Ecto neural progenitor cell (in vitro differentiated cells): ENCODE measurements around the gene ANKRD13A.

Source experiments
- DNase-seq: peaks from one replicate; pipeline ENCODE4 v3.0.0-alpha.2; 2018; ENCODE audit warnings: low spot score

Gene ANKRD13A

DNA sequence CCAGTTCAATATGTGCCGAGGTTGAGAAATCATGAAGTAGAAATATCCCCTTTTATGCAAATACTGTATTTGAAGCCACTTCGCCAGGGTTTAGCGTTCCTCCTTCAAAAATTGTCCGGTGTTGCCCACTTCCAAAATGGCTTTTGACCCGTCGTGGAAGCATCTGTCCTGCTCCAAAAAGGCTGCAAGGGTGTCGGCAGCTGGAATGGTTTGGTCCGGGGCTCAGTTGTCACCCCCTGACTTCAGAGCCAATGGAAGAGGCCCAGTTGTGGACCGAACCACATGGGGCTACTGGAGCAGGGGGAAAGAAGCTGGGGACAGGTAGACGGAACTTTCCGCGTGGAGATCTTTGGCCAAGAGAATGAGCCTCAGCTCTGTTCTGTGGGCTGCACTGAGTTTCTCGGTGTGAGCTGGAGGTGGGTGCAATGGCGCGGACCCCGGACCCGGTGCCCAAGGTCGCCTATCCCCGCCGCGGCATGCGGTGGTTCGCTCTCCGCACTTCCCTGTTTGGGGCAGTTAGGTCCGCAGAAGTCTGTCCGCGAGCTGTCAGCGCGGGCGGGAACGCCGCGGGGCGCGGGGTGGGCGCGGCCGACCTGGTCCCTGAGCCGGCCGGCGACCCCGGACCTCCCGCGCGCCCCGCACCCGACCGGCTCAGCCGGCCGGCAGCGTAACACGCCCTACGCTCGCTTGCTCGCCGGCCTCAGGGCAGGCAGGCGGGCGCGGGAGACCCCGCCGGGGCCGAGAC is at the start of gene ANKRD13A:
Gene ANKRD13A, plus strand, starts transcription at position 527 of the 745 bp plus-strand sequence. CDS start 259 bp downstream, outside the sequence.
- peak; percentile 95 for DNase-seq

DNA sequence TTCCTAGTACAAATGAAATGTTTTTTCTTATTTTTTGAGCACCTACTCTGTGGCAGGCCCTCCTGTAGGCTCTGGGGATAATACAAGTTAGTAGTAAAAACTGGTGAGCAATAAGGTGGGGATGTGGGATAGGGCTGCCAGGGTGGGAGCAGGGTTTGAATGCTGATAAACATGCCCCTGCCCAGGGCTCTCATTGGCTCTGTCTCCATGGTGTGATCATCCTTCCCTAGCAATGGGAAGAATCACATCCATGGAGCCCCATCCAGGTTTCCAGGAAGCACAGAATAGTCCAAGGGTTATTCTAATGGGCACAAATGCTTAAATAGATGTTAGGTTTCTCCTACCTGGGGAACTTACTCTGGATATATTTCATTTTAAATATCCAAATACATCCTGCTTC is 48.6 kb upstream of the ANKRD13A start:
- no peak for DNase-seq

DNA sequence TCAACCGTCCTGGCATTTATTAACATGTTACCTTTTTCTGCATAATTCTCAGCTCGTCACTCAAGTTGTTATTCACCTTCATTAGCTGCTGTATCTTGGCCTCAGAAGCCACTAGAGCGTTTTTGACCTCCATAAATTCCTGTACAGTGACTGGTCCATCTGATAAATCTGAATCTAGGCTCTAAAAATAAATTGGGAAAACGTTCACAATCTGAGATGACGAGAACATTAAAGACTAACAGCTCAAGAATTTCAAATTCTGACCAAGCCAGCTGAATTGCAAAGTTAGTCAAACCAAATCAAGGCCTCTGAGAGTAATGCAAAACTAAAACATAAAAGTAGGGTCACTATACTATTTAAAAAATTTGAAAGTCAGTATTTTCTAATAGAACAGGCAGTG is 48.1 kb upstream of the ANKRD13A start:
- DNase-seq = no peak

DNA sequence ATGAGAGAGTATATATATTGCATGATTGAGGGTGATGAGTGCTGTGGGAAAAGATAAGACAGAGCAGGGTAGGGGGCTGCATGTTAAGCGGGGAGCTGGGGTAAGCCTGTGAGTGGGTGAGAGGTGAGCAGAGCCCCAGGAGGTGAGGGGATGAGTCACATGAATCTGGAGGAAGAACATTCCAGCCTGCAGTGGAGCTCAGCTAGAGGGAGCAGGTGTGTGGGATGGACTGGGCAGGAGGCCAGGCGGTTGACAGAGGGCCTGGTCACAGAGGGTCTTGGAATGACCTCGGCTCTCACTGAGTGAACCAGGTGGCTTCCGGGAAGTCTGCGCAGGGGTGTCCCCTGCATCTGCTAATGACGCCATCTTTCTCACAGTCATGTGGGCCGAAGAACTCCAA is 47.5 kb upstream of the ANKRD13A start:
- DNase-seq = no peak

DNA sequence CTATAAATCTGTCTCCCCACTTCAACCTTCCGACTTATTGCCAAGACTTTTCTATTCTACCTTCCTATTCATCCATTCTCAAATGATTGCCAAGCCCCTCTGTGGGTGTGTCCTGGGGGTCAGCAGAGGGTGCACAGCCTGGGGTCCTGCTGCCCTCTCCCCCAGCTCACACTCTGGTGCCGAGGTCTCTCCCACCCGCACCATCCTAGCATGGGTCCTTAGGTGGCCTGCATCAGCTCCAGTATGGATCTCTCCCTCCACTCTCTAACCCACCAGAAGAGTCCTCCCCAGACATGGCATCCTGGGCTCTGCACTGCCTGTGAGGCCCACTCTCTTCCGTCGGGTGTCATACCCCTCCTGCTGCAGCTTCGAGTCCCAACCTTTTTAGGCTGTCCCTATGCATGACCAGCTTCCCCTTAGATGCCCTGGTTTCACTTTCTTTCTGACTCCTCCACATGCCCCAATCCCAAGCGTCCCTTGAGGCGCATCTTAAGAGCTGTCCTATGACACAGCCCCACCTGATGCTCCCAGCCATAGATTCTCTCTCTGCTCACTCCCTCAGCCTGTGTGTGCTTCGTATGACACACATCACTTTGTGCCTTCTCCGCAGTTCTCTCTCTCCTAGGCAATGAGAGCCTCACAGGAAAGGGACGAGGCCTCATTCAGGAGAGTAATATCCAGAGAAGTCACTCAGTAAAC is 46.9 kb upstream of the ANKRD13A start:
- no peak for DNase-seq

DNA sequence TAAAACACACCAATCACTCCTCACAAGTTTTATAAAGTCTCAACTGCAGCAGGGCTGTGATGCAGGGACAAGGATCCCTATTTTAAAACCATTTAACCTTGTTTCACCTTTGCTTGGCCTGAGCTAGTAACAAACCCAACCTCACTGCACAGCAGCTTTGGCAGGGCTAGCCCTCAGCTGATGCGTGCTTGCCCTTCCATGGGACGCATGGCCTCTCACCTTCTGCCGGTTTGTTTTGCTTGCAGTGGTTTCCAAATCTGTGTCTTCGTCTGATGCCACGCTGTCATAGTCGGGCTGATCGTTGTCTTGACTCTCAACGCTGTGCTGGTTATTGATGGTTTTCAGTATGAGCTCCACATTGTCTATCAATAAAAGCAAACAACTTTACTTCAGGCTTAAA is 46.4 kb upstream of the ANKRD13A start:
- DNase-seq = no peak

DNA sequence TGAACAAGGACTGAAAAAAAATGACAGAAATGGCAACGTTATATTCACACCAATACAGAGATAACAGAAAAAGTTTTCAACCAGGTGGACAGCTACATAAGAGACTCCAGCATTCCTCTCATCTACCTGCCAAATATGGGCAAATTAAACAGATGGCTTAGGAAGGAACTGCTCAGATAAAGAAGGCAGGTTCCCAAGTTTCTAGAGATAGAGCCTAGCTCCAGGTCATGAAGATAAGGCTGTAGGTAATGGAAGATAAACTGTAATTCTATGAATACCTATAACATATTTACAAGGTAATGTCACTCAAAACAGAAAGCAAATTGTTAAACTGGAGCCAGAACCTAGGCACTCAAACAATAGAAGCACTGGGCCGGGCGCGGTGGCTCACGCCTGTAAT is 45.6 kb upstream of the ANKRD13A start:
- no peak for DNase-seq

DNA sequence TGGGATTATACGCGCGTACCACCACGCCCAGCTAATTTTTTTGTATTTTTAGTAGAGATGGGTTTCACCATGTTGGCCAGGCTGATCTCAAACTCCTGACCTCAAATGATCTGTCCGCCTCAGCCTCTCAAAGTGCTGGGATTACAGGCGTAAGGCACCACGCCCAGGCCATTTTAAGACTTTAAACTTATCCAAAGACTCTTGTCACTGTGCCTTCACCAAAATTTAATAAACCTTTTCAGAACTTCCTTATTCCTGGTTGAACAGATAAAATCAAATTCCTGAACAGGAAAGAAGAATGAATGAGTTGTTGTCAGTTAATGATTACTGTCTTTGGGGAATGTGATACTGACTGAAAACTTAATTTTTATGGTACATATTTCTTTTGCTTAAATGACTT is 40.9 kb upstream of the ANKRD13A start:
- DNase-seq = no peak

DNA sequence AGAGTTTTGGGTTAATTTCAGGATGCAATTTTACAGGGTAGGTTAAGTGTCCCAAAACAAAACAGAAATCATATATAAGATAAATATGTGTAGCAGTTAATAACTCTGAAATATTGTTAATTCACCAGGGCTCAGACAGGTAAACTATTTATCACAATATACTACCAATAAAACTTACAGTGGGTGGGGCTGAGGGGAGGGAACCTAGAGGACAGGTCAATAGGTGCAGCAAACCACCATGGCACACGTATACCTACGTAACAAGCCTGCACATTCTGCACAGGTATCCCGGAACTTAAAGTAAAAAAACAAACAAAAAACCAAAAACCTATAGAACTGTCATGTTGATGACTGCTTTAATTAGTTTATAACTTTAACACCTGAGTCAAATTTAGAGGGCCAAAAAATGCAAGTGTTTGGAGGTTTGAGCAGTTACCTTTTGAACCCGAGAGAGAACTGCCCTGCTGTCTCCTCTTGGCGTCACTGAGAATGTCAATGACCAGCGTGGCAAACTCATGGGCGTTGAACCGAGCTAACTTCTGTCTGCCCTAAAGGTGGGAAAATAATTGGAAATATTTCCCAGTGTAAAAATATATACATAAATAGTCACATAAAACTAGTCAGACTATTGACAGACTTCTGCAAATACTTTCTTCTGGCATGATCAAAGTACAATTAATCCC is 39.7 kb upstream of the ANKRD13A start:
- no peak for DNase-seq

DNA sequence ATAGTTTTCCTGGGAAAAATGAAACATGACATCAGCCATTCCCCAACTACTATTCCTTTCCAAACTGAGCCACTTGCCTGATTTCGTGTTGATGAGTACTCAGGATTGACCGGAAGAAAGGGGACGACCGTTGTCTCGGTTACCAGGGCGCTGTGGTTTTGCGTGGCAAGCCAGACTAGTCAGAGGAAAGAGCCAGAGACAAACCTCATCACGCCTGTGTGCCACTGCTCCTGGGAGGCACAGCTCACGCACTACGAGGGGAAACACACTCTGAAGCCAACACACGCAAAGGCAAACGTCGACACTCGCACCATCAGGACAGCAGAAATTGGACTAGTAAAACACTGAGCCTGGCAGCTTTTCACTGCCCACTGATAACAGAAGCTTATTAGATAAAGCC is 38.0 kb upstream of the ANKRD13A start:
- no peak for DNase-seq

DNA sequence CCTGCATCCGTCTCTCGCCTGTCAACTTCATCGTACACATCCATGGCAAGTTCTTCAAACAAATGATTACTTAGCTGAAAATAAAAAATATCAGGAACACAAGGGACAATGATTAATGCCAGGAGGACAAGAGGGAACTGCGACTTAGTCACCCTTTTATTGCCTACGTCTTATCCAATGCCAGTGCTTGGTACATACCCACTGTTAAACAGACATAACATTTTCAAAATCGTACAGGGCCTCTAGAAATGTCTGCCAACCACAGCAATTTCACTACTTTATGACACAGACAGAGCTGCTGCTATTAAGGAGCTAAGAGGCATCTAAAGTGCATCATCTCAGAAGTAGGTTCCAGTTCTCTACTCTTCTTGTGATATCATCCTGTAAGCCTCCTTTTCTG is 37.6 kb upstream of the ANKRD13A start:
- no peak for DNase-seq

DNA sequence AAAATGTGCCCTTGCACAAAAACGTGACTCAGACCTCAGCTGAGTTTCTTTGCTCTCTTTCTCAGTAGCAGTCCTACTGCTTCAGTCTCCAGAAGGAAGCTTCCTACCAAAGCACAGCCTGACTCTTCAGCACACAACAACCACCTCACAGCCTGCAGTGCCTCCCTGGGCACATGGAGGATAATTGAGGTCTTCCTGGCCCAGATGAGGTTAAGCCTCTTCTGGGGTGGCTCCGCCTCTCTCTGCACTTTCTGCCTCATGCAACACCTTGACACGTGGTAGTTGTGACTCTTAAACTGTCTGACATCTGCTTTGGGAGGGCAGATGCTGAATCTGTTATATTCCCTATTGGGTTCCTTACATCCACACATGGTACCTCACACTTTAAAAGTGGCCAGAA is 36.8 kb upstream of the ANKRD13A start:
- no peak for DNase-seq

DNA sequence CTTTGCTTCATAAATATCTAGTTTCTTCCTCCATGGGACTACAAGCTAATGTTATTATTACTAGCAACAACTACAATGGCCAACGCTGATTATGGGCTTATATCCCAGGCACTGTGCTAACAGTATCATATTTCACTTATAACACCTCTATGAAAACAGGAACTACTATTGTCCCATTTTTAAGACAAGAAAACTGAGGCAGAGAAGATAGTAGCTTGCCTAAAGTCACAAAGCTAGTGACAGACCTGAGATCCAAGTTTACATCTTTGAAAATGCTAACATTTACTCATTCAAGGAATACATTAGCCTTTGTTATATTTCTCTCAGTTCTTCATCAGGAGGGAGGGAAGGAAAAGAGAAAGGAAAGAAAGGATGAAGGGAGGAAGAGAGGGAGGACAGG is 35.9 kb upstream of the ANKRD13A start:
- no peak for DNase-seq

DNA sequence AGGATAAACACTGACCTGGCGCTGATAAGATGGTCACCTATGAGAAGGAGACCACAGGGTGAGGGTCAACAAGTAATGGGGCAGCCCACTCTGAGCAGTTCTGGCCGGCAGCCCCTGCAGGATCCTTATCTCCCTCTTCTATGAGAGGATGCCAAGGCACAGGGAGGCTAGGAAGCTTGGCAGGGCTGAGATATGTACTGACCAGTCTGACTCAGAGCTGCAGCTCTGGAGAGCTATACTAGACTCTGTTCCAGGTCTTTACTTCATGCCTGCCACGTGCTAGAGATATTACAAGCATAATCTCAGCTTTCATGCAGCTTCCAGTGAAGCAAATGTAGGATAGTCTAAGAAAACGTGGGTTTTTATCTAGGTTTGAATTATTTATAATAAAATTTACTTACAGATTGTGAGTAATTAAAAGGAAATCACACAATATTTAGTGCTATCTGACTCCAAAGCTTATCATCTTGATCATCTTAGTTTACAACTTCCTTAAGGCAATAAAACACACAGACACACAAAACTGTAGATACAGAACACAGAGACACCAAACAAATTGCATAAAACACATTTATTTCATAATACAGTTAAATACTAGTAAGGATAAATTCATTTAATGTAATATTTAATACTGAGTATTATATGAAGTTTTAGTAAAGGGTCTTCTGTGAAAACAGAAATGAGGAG is 35.3 kb upstream of the ANKRD13A start:
- no peak for DNase-seq

DNA sequence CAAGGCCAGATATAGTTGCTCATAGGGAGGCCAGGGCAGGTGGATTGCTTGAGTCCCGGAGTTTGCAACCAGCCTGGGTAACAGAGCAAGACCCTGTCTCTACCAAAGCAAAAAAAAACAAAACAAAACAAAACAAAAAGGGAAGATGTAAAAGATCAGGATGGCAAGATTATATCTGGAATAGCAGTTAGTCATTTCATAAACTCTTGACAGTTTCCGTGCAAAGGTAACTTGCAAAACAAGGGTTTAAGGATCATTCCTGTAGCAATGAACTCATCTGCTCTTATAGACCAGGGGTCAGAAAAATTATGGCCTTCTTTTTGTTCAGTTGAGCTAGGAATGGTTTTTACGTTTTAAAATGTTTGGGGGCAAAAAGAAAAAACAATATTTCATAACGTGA is 32.7 kb upstream of the ANKRD13A start:
- DNase-seq = no peak

DNA sequence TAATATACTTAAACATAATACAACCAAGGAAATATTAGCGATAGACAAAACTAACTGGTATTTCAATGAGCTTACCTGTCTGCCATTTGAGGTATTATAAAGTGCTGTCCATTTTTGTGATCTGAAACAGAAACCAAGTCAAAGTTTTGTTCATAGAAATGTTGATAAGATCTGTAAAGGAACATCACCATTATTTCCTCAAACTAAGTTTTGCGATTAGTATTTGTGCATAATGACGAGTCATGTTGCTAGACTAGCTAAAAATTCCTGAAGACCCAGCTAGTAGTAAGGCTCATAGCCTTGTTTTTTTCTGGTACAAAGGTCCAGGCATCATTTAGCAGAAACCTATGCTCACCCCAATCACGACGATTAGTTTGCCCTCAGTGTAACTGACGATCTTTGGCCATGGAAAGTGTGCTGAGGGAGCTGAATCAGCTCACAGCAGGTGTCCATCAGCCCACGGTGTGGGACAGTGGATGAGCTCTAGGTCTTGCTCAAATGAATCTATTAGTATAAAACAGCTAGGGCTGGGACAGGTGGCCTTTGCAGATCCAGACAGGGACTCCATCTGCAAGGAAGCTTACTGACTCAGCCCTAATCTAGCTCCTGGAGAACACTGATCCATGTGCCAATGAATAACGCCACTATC is 31.7 kb upstream of the ANKRD13A start:
- no peak for DNase-seq

DNA sequence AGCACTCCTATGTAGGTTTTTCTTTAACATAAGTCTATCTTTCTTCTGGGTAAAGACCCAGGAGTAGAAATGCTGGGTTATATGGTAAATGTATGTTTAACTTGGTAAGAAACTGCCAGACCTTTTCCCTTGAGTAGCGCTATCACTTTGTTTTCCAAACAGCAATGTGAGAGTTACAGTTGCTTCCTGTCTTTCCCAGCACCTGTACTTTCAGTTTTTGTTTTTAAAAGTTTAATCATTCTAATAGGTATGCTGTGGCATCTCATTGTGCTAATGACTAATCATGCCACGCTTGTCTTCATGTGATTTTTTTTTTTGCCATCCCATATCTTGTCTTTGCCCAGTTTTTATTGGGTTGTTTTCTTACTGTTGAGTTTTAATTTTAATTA is 31.2 kb upstream of the ANKRD13A start:
- no peak for DNase-seq

DNA sequence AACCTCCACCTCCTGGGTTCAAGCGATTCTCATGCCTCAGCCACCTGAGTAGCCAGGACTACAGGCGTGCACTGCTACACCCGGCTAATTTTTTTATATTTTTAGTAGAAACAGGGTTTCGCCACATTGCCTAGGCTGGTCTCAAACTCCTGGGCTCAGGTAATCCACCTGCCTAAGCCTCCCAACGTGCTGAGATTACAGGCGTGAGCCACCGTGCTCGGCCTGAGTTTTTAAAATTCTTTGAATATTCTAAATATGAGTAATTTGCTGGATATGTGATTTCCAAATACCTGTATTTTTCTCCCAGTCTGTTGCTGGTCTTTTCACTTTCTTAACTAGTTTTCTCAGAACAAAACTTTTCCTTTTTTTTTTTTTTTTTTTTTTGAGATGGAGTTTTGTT is 30.4 kb upstream of the ANKRD13A start:
- DNase-seq = no peak

DNA sequence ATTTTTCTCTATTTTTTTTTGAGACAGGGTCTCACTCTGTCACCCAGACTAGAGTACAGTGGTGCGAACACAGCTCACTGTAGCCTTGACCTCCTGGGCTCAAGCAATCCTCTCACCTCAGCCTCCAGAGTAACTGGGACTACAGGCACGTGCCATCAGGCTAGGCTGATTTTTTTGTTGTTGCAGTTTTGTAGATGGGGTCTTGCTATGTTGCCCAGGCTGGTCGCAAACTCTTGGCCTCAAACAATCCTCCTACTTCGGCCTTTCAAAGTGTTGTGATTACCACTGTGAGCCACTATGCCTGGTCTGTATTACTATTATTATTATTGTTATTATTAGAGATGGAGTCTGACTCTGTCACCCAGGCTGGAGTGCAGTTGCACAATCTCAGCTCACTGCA is 26.4 kb upstream of the ANKRD13A start:
- DNase-seq = no peak

DNA sequence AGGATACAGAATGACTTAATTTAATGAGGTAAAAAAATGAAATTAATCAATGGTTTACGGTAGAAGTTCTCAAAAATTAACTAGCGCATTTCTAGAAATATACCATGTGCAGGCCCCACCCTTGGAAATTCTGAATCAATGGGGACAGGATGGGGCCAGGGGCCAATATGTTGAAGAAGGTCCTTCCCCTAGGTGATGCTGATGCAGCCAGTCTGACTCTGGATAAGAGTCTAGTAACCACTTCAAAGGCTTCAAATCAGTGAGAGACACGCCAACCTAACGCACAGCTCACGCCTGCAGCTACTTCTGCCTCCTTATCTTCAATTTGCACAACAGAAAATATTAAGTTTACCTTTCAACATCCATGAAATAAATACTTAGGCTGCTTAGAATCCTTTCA is 17.9 kb upstream of the ANKRD13A start:
- no peak for DNase-seq

DNA sequence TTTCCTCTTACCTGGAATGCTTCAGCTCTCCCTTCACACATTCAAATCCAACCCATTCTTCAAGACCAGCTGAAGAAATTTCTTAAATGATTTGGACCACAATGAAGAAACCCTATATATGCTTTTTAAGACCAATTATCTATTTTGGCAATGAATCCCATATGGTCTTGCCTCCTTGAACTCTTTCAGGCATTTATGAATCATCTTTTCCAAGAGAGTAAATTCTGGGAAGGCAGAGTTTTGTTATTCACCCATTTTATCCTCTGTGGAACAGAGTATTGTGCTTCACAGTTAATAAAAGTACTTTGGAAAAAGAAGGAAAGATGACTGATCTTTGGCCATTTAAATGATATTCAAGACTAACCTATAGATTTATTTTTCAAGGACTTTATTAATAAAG is 17.0 kb upstream of the ANKRD13A start:
- no peak for DNase-seq

DNA sequence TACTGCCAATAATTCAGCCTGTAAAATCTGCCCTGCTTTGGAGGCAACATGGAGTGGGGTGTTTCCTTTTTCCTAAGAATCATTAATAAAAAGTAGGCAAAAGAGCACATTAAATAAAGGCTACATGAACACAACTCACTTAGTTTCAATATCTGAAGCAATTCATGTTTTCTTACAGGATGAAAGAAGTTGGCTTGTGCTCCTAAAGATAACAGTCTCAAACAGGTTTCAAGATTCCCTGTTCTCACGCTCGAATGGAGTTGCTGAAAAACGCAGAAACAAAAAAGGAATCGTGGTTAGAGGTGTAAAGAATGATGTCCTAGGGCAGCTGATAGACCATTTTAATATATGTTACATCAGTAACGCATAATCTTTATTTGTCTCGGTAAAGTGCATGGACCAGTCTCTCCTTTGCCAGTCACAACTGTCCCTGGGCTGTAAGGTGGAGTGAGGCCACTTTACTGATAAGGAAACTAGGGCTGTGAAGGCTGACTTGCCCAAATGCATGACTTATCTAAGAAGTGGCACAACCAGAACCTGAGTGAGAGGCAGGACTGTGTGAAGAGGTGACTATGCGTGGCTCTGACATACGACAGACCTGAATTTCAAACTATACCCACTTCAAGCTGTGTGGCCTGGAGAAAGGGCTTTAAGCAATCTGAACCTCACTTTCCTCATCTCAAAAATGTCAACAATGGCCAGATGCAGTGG is 15.6 kb upstream of the ANKRD13A start:
- no peak for DNase-seq
